Activated CD4-positive, alpha-beta memory T cell treated with anti-CD3 and anti-CD28 coated beads for 36 hours (primary cell): ENCODE measurements around the gene WIPI1. TPM values are rescaled to one million over a fixed set of nuclear protein-coding genes. Genes with fewer than 3 reads are reported as not detected.

Experiments
- CTCF ChIA-PET: fragments of 350-600 bp; sonication (Branson Sonifier 250); formaldehyde crosslinking; loops from one replicate; lab custom pipeline; 2021; ENCODE audit warnings: antibody characterized with exemption, inconsistent platforms; lab: Charles Lee
- POLR2A ChIA-PET: fragments of 350-600 bp; sonication (Branson Sonifier 250); formaldehyde crosslinking; loops from one replicate; lab custom pipeline; 2021; ENCODE audit warnings: antibody characterized with exemption; lab: Charles Lee
- DNase-seq: peaks from one replicate; pipeline ENCODE4 v3.0.0-alpha.2; 2020
- H3K27ac Mint-ChIP-seq: one replicate; pipeline ENCODE4 v1.8.0; 2021; ENCODE audit warnings: mixed read lengths
- H3K27me3 Mint-ChIP-seq: one replicate; pipeline ENCODE4 v1.8.0; 2021; ENCODE audit warnings: mixed read lengths
- H3K36me3 Mint-ChIP-seq: one replicate; pipeline ENCODE4 v1.8.0; 2021; ENCODE audit warnings: mixed read lengths
- H3K4me1 Mint-ChIP-seq: one replicate; pipeline ENCODE4 v1.8.0; 2021; ENCODE audit warnings: low read depth, mixed read lengths
- H3K4me3 Mint-ChIP-seq: one replicate; pipeline ENCODE4 v1.8.0; 2021; ENCODE audit warnings: mild to moderate bottlenecking, mixed read lengths
- H3K9me3 Mint-ChIP-seq: one replicate; pipeline ENCODE4 v1.8.0; 2021; ENCODE audit warnings: mixed read lengths
- intact Hi-C: fragments of 100-400 bp; cut with micrococcal nuclease; formaldehyde crosslinking; loops from one replicate; pipeline ENCODE4 v1.15.1; 2023
- total RNA-seq, 2 experiments: library from RNA; stranded (reverse); gene quantifications; one replicate each; pipeline ENCODE4 v1.2.3, GENCODE V29; 2021

The WIPI1 gene
- total RNA-seq, 2 experiments from 2014 or later: 27.3 to 27.5 TPM

- Mint-ChIP-seq H3K9me3 (no peaks in the 10 kb centered on the region), H3K4me3 (no peak overlapping the region), H3K36me3 (peaks cover 19% of the 10 kb centered on the region), H3K4me1 (peaks cover 11% of the 10 kb centered on the region), H3K27ac (no peak overlapping the region), H3K27me3 (no peaks in the 10 kb centered on the region)
- ChIA-PET POLR2A (no interaction called here), CTCF (interaction anchor here (1.6 kb wide), 1 partner anchor 14 kb away, joined by 4 read pairs; no protein-coding TSS in a partner anchor)
- no peak for DNase-seq
- intact Hi-C loops: no loop called here
Observed at GRCh38 chr17:68451670-68452354, 5.5 kb downstream of the WIPI1 start.

- Mint-ChIP-seq H3K4me1 (peaks cover 1% of the 10 kb centered on the region), H3K27me3 (no peaks in the 10 kb centered on the region), H3K36me3 (peaks cover 19% of the 10 kb centered on the region), H3K27ac (no peak overlapping the region), H3K4me3 (no peak overlapping the region), H3K9me3 (no peaks in the 10 kb centered on the region)
- DNase-seq: no peak
- intact Hi-C loops: no loop called here
- ChIA-PET POLR2A (no interaction called here), CTCF (interaction anchor here (1.6 kb wide), 1 partner anchor 13 kb away, joined by 4 read pairs; no protein-coding TSS in a partner anchor)
Observed at GRCh38 chr17:68450801-68451200, 6.5 kb downstream of the WIPI1 start.

- H3K4me1 Mint-ChIP-seq: no peaks in the 10 kb centered on the region
- H3K9me3 Mint-ChIP-seq: no peaks in the 10 kb centered on the region
- ChIA-PET POLR2A (no interaction called here), CTCF (interaction anchor here (0.6 to 1.6 kb wide), 2 partner anchors 12 to 278 kb away, joined by 3 to 4 read pairs; no protein-coding TSS in a partner anchor)
- no peak overlapping the region for H3K4me3 Mint-ChIP-seq
- peaks cover 19% of the 10 kb centered on the region for H3K36me3 Mint-ChIP-seq
- H3K27me3 Mint-ChIP-seq: no peaks in the 10 kb centered on the region
- DNase-seq: no peak
- H3K27ac Mint-ChIP-seq: no peak overlapping the region
- intact Hi-C loops: no loop called here
Observed at GRCh38 chr17:68450391-68450790, 6.9 kb downstream of the WIPI1 start.

GRCh38 chr17:68449021-68449739 lies 8.1 kb downstream of the WIPI1 start:
- Mint-ChIP-seq H3K9me3 (no peaks in the 10 kb centered on the region), H3K4me1 (no peaks in the 10 kb centered on the region), H3K27ac (no peak overlapping the region), H3K4me3 (no peak overlapping the region), H3K27me3 (no peaks in the 10 kb centered on the region), H3K36me3 (peaks cover 19% of the 10 kb centered on the region)
- intact Hi-C loops: no loop called here
- DNase-seq: no peak
- ChIA-PET CTCF (no interaction called here), POLR2A (no interaction called here)

GRCh38 chr17:68446626-68447041 lies 10.7 kb downstream of the WIPI1 start:
- POLR2A ChIA-PET: no interaction called here
- Mint-ChIP-seq H3K9me3 (no peaks in the 10 kb centered on the region), H3K4me1 (peaks cover 2% of the 10 kb centered on the region), H3K36me3 (peaks cover 16% of the 10 kb centered on the region), H3K4me3 (no peak overlapping the region), H3K27me3 (no peaks in the 10 kb centered on the region), H3K27ac (no peak overlapping the region)
- intact Hi-C loops: no loop called here
- CTCF ChIA-PET: interaction anchor here (0.9 to 1.5 kb wide), 3 partner anchors 9 to 184 kb away, joined by 4 to 5 read pairs (median 4); no protein-coding TSS in a partner anchor
- DNase-seq: no peak

GRCh38 chr17:68445671-68446070 lies 11.6 kb downstream of the WIPI1 start:
- ChIA-PET CTCF (interaction anchor here (1.2 to 1.4 kb wide), 2 partner anchors 9 to 14 kb away, joined by 3 to 5 read pairs; no protein-coding TSS in a partner anchor), POLR2A (interaction anchor here (0.8 kb wide), 1 partner anchor 11 kb away, joined by 3 read pairs; the partner anchor contains the start of gene WIPI1)
- H3K9me3 Mint-ChIP-seq: no peaks in the 10 kb centered on the region
- no peak for DNase-seq
- peaks cover 11% of the 10 kb centered on the region for H3K4me1 Mint-ChIP-seq
- no peak overlapping the region for H3K27ac Mint-ChIP-seq
- no peaks in the 10 kb centered on the region for H3K27me3 Mint-ChIP-seq
- H3K4me3 Mint-ChIP-seq: no peak overlapping the region
- intact Hi-C loops: no loop called here
- H3K36me3 Mint-ChIP-seq: peaks cover 14% of the 10 kb centered on the region

GRCh38 chr17:68443972-68444464 lies 13.3 kb downstream of the WIPI1 start:
- no peak for DNase-seq
- Mint-ChIP-seq H3K9me3 (no peaks in the 10 kb centered on the region), H3K36me3 (peaks cover 3% of the 10 kb centered on the region), H3K27ac (no peak overlapping the region), H3K4me1 (peaks cover 17% of the 10 kb centered on the region), H3K27me3 (no peaks in the 10 kb centered on the region), H3K4me3 (no peak overlapping the region)
- intact Hi-C loops: no loop called here
- ChIA-PET POLR2A (no interaction called here), CTCF (interaction anchor here (0.7 kb wide), 1 partner anchor 22 kb away, joined by 3 read pairs; no protein-coding TSS in a partner anchor)

GRCh38 chr17:68441070-68441770 lies 16.1 kb downstream of the WIPI1 start:
- no peak overlapping the region for H3K4me3 Mint-ChIP-seq
- H3K27me3 Mint-ChIP-seq: no peaks in the 10 kb centered on the region
- no peak for DNase-seq
- intact Hi-C loops: no loop called here
- H3K9me3 Mint-ChIP-seq: no peaks in the 10 kb centered on the region
- H3K4me1 Mint-ChIP-seq: peaks cover 41% of the 10 kb centered on the region
- ChIA-PET POLR2A (no interaction called here), CTCF (interaction anchor here (0.7 to 2.5 kb wide), 5 partner anchors 9 to 242 kb away, joined by 3 to 6 read pairs (median 3); no protein-coding TSS in a partner anchor)
- peaks cover under 1% of the 10 kb centered on the region for H3K36me3 Mint-ChIP-seq
- H3K27ac Mint-ChIP-seq: no peak overlapping the region

GRCh38 chr17:68440526-68440925 lies 16.8 kb downstream of the WIPI1 start:
- POLR2A ChIA-PET: no interaction called here
- no peak for DNase-seq
- H3K36me3 Mint-ChIP-seq: peaks cover 4% of the 10 kb centered on the region
- CTCF ChIA-PET: interaction anchor here (0.9 to 5.4 kb wide), 6 partner anchors 9 to 268 kb away, joined by 3 to 34 read pairs (median 5); partner anchors contain the start of gene WIPI1
- H3K27me3 Mint-ChIP-seq: no peaks in the 10 kb centered on the region
- H3K4me3 Mint-ChIP-seq: no peak overlapping the region
- intact Hi-C loops: no loop called here
- peaks cover 48% of the 10 kb centered on the region for H3K4me1 Mint-ChIP-seq
- H3K27ac Mint-ChIP-seq: no peak overlapping the region
- no peaks in the 10 kb centered on the region for H3K9me3 Mint-ChIP-seq

- intact Hi-C loops: no loop called here
- Mint-ChIP-seq H3K4me3 (no peak overlapping the region), H3K36me3 (peaks cover 4% of the 10 kb centered on the region), H3K9me3 (no peaks in the 10 kb centered on the region), H3K4me1 (peaks cover 48% of the 10 kb centered on the region), H3K27me3 (no peaks in the 10 kb centered on the region), H3K27ac (peak overlapping the region; percentile 25)
- ChIA-PET CTCF (interaction anchor here (0.7 to 5.4 kb wide), 9 partner anchors 8 to 267 kb away, joined by 3 to 34 read pairs (median 4); partner anchors contain the start of gene WIPI1), POLR2A (interaction anchor here (0.9 kb wide), 1 partner anchor 191 kb away, joined by 3 read pairs; no protein-coding TSS in a partner anchor)
- DNase-seq: no peak
Observed at GRCh38 chr17:68439656-68440290, 17.5 kb downstream of the WIPI1 start.
